ENCODE results near the gene SYT2.
"Not testable (repeated sequence)": the region's sequence is repeated elsewhere in the genome, so short reads cannot be mapped to it uniquely, and the experiment has no call there.

Gene SYT2

DNA sequence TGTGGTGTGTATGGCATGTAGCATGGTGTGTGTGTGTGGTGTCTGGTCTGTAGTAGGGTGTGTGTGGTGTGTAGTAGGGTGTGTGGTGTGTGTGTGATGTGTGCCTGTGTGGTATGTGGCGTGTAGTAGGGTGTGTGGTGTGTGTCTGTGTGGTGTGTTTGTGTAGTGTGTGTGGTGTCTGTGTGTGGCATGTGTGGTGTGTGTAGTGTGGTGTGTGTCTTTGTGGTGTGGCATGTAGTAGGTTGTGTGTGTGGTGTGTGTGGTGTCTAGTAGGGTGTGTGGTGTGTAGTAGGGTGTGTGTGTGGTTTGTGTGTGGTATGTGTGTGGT lies 85.5 kb downstream of the SYT2 start:
- Mint-ChIP-seq H3K4me1 (ENCODE audit: low read depth) (peaks cover 15% of the 10 kb centered on the region), H3K9me3 (no peaks in the 10 kb centered on the region), H3K27ac (no peak overlapping the region), H3K36me3 (ENCODE audit: low read depth) (no peaks in the 10 kb centered on the region), H3K27me3 (ENCODE audit: low read depth) (peaks cover 14% of the 10 kb centered on the region), H3K4me3 (no peak overlapping the region)
- no peak for DNase-seq (ENCODE audit: low spot score)

DNA sequence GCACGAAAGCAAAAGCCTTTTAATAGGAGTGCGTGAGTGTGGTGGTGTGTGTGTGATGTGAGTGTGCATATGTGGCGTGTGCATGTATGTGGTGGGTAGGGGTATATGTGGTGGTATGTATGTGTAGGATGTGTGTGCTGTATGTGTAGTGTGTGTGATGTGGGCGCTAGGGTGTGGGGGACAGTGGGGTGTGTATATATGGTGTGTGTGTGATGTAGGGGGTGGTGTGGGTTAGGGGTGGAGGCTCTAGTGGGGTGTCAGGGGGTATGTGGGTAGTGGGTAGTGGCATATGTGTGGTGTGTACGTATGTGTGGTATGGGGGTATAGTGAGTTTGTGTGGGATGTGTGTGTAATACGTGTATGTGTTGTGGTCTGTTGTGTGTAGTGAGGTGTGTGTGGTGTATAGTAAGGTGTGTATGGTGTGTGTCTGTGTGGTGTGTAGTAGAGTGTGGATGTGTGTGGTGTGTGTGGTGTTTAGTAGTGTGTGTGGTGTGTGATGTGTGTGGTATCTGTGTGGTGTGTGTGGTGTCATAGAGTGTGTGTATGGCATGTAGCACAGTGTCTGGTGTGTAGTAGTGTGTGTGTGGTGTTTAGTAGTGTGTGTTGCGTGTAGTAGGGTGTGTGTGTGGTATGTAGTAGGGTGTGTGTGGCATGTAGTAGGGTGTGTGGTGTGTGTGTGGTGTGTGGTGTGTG lies 86.0 kb downstream of the SYT2 start:
- no peaks in the 10 kb centered on the region for H3K36me3 Mint-ChIP-seq (ENCODE audit: low read depth)
- H3K4me1 Mint-ChIP-seq (ENCODE audit: low read depth), result peaks cover 10% of the 10 kb centered on the region
- no peaks in the 10 kb centered on the region for H3K9me3 Mint-ChIP-seq
- peaks cover 13% of the 10 kb centered on the region for H3K27me3 Mint-ChIP-seq (ENCODE audit: low read depth)
- DNase-seq (ENCODE audit: low spot score), result no peak
- no peak overlapping the region for H3K27ac Mint-ChIP-seq
- H3K4me3 Mint-ChIP-seq, result no peak overlapping the region

DNA sequence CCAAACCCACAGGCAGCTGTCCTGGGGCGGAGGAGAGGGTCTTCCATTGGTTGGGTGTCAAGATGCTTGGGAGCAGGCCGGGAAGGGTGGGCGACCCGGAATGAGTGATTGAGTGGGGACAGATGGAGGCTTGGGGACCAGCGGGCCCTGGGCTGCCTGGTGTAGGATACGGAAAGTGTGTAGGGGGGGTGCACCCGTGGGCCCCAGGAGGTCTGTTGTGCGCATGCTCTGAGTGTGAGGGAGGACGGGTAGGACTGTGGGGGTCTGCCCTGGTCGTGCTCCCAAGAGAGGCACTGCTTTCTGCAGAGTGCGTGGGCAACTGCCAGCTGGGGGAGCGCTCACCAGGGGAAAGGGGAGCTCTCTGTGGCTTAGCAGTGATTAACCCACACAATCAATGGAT lies 86.8 kb downstream of the SYT2 start:
- not testable (repeated sequence) for H3K9me3 Mint-ChIP-seq; DNase-seq (ENCODE audit: low spot score); H3K36me3 Mint-ChIP-seq (ENCODE audit: low read depth); H3K4me3 Mint-ChIP-seq; H3K27ac Mint-ChIP-seq; H3K4me1 Mint-ChIP-seq (ENCODE audit: low read depth)
- H3K27me3 Mint-ChIP-seq (ENCODE audit: low read depth), result peaks cover 17% of the 10 kb centered on the region

DNA sequence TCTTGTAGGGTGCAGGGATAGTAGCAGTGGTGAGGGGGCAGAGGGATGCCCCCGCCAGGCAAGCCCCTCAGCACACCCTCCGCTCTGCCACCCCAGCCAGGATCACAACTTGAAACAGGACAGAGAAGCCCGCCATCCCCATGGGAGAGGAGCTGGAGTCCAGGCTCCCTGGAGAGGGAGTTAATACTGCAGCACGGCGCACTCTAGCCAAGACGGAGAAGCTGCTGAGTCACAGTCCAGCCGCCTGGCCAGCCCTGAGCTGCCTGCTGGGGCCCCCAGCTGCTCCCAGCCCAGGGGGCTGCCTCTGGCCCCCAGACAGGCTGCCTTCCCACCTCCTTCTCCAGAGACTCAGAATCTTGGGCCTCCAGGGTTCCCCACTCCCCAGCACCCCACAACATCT lies 87.2 kb downstream of the SYT2 start:
- Mint-ChIP-seq H3K4me1 (ENCODE audit: low read depth) (peaks cover 3% of the 10 kb centered on the region), H3K36me3 (ENCODE audit: low read depth) (no peaks in the 10 kb centered on the region), H3K9me3 (no peaks in the 10 kb centered on the region), H3K27me3 (ENCODE audit: low read depth) (peaks cover 17% of the 10 kb centered on the region), H3K27ac (no peak overlapping the region), H3K4me3 (no peak overlapping the region)
- DNase-seq (ENCODE audit: low spot score), result no peak

DNA sequence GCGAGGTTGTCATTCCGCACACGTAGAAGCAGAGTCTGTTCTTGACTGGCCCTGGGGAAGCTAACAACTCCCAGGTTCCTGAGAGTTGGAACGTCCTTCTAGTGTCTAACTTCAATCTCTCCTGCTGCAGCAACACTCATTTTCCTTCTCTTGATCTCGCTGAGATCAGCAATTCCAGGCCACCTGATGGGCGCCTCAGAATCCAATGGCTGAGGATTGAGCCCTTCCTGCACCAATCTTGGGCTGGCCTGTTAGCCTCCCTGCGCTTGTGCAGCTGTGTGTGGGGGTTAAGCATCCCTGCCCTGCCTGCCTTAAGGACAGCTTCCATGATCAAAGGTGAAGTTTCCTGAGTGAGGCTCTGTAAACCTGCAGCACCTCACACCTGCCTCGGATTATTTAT lies 87.9 kb downstream of the SYT2 start:
- no peaks in the 10 kb centered on the region for H3K4me1 Mint-ChIP-seq (ENCODE audit: low read depth)
- H3K9me3 Mint-ChIP-seq, result no peaks in the 10 kb centered on the region
- no peak overlapping the region for H3K4me3 Mint-ChIP-seq
- peaks cover 19% of the 10 kb centered on the region for H3K27me3 Mint-ChIP-seq (ENCODE audit: low read depth)
- DNase-seq (ENCODE audit: low spot score), result no peak
- no peaks in the 10 kb centered on the region for H3K36me3 Mint-ChIP-seq (ENCODE audit: low read depth)
- H3K27ac Mint-ChIP-seq, result no peak overlapping the region

DNA sequence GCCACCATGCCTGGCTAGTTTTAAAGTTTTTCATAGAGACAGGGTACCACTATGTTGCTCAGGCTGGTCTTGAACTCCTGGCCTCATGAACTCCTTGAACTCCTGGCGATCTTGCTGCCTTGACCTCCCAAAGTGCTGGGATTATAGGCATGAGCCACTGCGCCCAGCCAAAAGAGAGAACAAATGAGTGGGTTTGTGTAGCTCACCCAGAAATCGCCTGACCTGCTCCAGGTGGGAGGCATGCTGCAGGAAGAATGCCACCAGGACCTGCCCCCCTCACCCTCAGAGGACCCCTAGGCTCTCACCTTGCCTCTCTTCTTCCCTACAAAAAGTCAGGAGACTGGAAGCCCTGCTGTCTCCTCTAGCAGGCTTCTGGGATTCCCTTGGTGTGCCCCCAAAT lies 88.8 kb downstream of the SYT2 start:
- Mint-ChIP-seq H3K4me3 (no peak overlapping the region), H3K4me1 (ENCODE audit: low read depth) (peaks cover under 1% of the 10 kb centered on the region), H3K9me3 (no peaks in the 10 kb centered on the region), H3K27me3 (ENCODE audit: low read depth) (peaks cover 21% of the 10 kb centered on the region), H3K36me3 (ENCODE audit: low read depth) (no peaks in the 10 kb centered on the region), H3K27ac (no peak overlapping the region)
- no peak for DNase-seq (ENCODE audit: low spot score)

DNA sequence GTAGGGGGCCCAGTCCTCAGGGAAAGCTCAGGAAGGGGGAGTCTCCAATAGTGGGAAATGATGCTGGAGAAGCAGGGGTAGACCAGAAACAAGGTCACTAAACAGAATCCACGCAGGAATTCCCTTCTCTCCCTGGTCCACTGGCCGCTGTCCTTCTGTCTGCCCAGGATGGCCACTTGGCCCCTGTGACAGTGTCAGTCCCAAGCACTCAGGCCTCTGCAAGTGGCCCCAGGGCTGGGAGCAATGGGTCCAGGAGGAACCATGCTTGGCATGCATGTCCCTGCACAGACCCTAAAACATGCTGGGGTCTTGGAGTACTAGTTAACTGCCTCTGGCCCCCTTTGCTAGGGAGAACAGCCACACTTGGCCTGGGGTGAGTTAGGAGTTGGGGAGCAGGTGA lies 90.2 kb downstream of the SYT2 start:
- Mint-ChIP-seq H3K4me1 (ENCODE audit: low read depth) (peaks cover 13% of the 10 kb centered on the region), H3K27me3 (ENCODE audit: low read depth) (peaks cover 22% of the 10 kb centered on the region)
- not testable (repeated sequence) for H3K9me3 Mint-ChIP-seq; H3K27ac Mint-ChIP-seq; DNase-seq (ENCODE audit: low spot score); H3K4me3 Mint-ChIP-seq; H3K36me3 Mint-ChIP-seq (ENCODE audit: low read depth)

DNA sequence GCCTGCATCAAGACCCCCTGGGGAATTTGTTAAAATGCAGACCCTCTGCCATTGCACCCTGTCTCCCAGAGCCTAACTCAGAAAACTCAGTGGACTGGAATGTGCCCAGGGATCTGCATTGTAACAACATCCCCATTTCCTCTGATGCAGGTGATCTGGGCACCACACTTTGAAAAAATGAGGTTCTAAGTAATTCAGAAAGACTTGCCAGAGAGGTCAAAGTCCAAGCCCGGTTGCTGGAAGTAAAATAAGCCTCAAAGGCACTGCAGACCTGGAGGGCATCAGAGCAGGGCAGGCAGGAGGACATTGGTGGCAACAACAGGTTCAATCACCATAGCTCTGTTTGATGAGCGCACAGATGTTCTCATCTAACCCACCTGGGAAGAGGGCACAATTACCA lies 90.7 kb downstream of the SYT2 start:
- Mint-ChIP-seq H3K27me3 (ENCODE audit: low read depth) (peaks cover 22% of the 10 kb centered on the region), H3K4me3 (no peak overlapping the region), H3K27ac (no peak overlapping the region), H3K36me3 (ENCODE audit: low read depth) (no peaks in the 10 kb centered on the region), H3K4me1 (ENCODE audit: low read depth) (peaks cover 13% of the 10 kb centered on the region), H3K9me3 (no peaks in the 10 kb centered on the region)
- DNase-seq (ENCODE audit: low spot score), result no peak

DNA sequence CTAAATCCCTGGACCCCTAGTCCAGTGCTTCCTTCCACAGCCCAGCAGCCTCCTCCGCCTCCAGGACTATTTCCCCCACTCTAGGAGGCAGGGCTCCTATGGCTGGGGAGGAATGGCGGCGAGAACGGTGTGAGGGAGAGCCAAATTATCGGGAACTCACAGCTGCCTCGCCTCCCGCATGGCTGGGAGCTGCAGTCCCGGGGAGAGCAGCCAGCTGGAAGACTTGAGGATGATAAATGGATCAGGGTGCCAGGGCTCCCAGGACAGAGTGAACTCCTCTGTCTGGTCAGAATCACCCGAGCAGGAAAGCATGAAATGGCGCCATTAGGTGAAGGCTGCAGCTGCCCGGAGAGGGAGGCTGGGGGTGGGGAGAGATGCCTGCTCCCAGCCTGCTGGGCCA lies 91.2 kb downstream of the SYT2 start:
- Mint-ChIP-seq H3K4me1 (ENCODE audit: low read depth) (peaks cover 15% of the 10 kb centered on the region), H3K27me3 (ENCODE audit: low read depth) (peaks cover 24% of the 10 kb centered on the region)
- not testable (repeated sequence) for H3K4me3 Mint-ChIP-seq; H3K36me3 Mint-ChIP-seq (ENCODE audit: low read depth); DNase-seq (ENCODE audit: low spot score); H3K9me3 Mint-ChIP-seq; H3K27ac Mint-ChIP-seq

DNA sequence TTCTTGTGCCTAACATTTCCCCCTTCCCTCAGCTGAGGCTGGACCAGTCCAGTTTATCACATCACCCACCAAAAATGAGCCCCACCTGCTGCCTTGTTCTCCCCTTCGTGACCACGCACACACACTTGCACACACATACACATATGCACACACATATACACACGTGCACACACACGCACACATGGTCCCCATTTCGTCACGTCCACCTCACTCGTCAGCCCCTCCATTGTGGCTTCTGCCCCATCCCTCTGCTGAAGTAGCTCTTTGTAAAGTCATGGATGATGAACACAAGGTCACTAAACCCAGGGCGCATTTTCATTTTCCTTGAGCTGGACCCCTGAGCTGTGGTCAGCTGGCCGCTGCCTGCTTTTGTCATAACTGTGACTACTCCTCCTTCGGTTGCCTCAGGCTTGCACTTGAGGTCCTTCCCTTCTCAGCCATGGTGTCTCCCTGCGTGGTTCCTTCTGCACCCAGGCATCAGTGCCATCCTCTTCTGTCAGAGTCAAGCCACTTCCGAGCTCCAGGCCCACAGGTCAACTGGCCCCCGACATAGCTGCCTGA lies 93.8 kb downstream of the SYT2 start:
- H3K27ac Mint-ChIP-seq, result no peak overlapping the region
- no peaks in the 10 kb centered on the region for H3K36me3 Mint-ChIP-seq (ENCODE audit: low read depth)
- no peaks in the 10 kb centered on the region for H3K9me3 Mint-ChIP-seq
- no peak overlapping the region for H3K4me3 Mint-ChIP-seq
- no peak for DNase-seq (ENCODE audit: low spot score)
- peaks cover 20% of the 10 kb centered on the region for H3K27me3 Mint-ChIP-seq (ENCODE audit: low read depth)
- peaks cover 15% of the 10 kb centered on the region for H3K4me1 Mint-ChIP-seq (ENCODE audit: low read depth)

DNA sequence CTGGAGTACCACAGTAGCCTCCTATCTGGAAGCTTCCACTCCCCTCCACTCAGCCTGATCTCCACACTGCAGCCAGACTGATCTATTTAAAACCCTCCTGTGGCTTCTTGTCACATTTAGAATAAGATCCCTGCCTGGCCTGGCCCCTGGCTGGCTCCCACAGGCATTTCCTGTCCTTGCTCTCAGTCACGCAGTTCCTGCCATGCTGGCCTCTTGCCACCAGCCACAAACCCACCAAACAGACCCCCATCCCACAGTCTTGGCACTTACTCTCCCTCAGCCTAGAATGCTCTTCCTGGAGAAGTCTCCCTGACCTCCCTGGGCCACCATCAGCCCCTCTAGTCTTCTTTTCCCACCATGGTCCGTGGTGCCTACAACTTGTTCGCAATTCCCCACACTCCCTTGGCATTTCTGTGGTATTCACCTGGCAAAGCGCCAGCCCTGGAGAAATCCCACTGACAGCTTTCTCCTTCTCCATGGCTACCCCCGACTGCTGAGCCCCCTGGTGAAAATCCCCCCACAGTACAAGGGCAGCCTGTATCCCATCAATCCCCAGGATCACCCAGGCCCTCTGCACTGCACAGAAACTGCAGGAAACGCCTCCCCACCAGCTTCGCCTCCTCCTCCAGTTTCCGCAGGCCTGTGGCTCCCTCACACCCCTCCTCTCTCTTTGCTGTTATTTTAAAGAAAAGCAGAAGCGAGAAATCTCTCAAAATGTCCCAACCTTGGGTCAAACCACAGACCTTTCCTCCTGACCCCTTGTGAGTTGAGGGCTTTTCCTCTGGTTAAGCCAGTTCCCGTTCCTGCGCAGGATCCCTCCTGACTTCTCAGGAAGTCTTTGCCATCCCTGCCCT lies 94.5 kb downstream of the SYT2 start:
- peaks cover 18% of the 10 kb centered on the region for H3K27me3 Mint-ChIP-seq (ENCODE audit: low read depth)
- no peak overlapping the region for H3K27ac Mint-ChIP-seq
- H3K4me3 Mint-ChIP-seq, result no peak overlapping the region
- H3K4me1 Mint-ChIP-seq (ENCODE audit: low read depth), result peaks cover 15% of the 10 kb centered on the region
- H3K36me3 Mint-ChIP-seq (ENCODE audit: low read depth), result no peaks in the 10 kb centered on the region
- no peaks in the 10 kb centered on the region for H3K9me3 Mint-ChIP-seq
- no peak for DNase-seq (ENCODE audit: low spot score)

DNA sequence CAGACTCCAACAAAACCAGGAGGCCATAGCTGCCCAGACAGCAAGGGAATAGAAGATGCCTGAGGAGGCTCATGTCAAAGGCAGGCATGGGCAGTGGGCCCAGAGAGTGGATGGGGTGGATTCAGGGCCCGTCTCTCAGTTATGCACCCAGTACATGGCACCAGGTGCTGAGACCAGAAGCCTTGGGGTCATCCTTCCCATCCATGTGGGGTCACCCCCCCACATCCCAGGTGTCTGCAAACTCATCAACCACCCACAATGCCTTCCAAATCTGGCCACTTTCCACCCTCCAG lies 95.1 kb downstream of the SYT2 start:
- H3K4me1 Mint-ChIP-seq (ENCODE audit: low read depth), result peaks cover 15% of the 10 kb centered on the region
- not testable (repeated sequence) for H3K9me3 Mint-ChIP-seq; H3K27ac Mint-ChIP-seq; H3K4me3 Mint-ChIP-seq; H3K36me3 Mint-ChIP-seq (ENCODE audit: low read depth); DNase-seq (ENCODE audit: low spot score)
- peaks cover 13% of the 10 kb centered on the region for H3K27me3 Mint-ChIP-seq (ENCODE audit: low read depth)

DNA sequence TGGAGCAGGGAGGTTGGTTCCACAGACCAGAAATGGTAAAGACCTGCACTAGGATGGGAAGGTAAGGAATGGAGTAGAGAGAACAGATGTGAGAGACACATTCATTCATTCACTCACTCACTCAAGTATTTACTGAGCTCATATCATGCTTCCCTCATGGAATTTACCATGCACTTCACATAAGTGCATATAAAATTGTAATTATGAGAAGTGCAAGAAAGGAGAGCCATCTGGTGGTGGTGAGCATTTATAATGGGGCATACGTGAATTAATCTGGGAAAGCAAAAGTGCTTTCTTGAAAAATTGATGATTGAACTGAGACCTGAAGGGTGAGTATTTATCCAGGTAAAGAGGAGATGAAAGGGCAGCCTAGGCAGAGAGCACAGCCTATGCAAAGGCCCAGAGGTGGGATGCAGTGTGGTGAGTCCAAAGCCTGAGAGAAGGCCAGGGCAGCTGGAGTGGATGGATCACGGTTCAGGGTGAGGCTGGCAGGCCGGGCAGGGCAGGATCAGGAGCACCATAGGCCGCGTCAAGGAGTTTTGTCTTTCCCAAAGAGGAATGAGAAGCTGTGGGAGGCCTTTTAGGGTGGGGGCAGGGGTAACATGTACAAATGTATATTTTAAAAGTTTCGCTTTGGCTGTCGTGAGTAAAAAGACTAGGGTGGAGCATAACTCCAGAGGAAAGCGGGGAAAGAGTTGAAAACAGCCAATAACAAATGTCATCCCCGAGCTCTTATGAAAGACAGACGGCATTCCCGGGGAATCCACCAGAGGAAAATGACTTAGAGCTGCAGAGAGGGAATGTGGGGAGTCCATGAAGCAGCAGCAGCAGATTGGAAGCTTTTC lies 95.7 kb downstream of the SYT2 start:
- DNase-seq (ENCODE audit: low spot score); H3K4me3 Mint-ChIP-seq; H3K36me3 Mint-ChIP-seq (ENCODE audit: low read depth); H3K9me3 Mint-ChIP-seq; H3K27ac Mint-ChIP-seq: not testable (repeated sequence)
- Mint-ChIP-seq H3K4me1 (ENCODE audit: low read depth) (peaks cover 15% of the 10 kb centered on the region), H3K27me3 (ENCODE audit: low read depth) (peaks cover 13% of the 10 kb centered on the region)

DNA sequence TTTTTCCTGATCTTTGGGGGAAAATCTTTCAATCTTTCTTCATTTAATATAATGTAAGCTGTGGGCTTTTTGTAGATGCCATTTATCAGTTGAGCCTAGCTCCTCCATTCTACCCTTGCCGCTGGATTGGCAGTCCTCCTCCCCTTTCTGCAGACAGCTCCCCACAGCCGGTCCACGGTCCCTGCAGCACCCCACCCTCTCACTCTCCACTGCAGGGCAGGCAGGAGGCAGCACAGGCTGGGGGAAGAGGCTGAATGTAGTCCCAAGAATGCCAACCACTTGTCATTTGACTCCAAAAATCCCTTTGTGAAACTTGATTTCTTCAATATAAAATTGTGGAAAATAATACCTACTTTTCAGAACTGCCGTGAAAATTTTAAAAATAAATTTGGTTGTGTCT lies 96.7 kb downstream of the SYT2 start:
- Mint-ChIP-seq H3K9me3 (no peaks in the 10 kb centered on the region), H3K4me1 (ENCODE audit: low read depth) (peaks cover 15% of the 10 kb centered on the region), H3K27me3 (ENCODE audit: low read depth) (peaks cover 9% of the 10 kb centered on the region), H3K36me3 (ENCODE audit: low read depth) (no peaks in the 10 kb centered on the region), H3K4me3 (no peak overlapping the region), H3K27ac (no peak overlapping the region)
- no peak for DNase-seq (ENCODE audit: low spot score)
